Neural progenitor cell (in vitro differentiated cells): ENCODE data around the gene CEP63. TPM values are rescaled to one million over a fixed set of nuclear protein-coding genes. Genes with fewer than 3 reads are reported as not detected.

Source experiments
- DNase-seq: peaks from one replicate; pipeline ENCODE4 v3.0.0-alpha.2; 2016; ENCODE audit warnings: low spot score
- H2AFZ ChIP-seq: fragments of 200-600 bp; sonication (generic); replicated peaks from 2 replicates; pipeline ENCODE4 v1.6.1; 2016; ENCODE audit warnings: antibody characterized with exemption
- H3F3A ChIP-seq: fragments of 200-600 bp; sonication (generic); 2 replicates; pipeline ENCODE4 v1.6.1; 2016; ENCODE audit warnings: antibody characterized with exemption, low read depth
- H3K27ac ChIP-seq: fragments of 200-600 bp; sonication (generic); 2 replicates; pipeline ENCODE4 v1.5.1; 2016; ENCODE audit warnings: mild to moderate bottlenecking
- H3K27me3 ChIP-seq: fragments of 200-600 bp; sonication (generic); 2 replicates; pipeline ENCODE4 v1.6.1; 2016; ENCODE audit warnings: mild to moderate bottlenecking, moderate library complexity
- H3K36me3 ChIP-seq: fragments of 200-600 bp; sonication (generic); 2 replicates; pipeline ENCODE4 v1.5.1; 2016
- H3K4me1 ChIP-seq: fragments of 200-600 bp; sonication (generic); 2 replicates; pipeline ENCODE4 v1.6.1; 2016; ENCODE audit warnings: mixed run types
- H3K4me2 ChIP-seq: fragments of 200-600 bp; sonication (generic); 2 replicates; pipeline ENCODE4 v1.6.1; 2016
- H3K4me3 ChIP-seq: fragments of 200-600 bp; sonication (generic); 2 replicates; pipeline ENCODE4 v1.5.1; 2016
- H3K79me2 ChIP-seq: fragments of 200-600 bp; sonication (generic); 2 replicates; pipeline ENCODE4 v1.6.1; 2016; ENCODE audit warnings: low read depth
- H3K9ac ChIP-seq: fragments of 200-600 bp; sonication (generic); 2 replicates; pipeline ENCODE4 v1.6.1; 2016
- H3K9me3 ChIP-seq: fragments of 200-600 bp; sonication (generic); 2 replicates; pipeline ENCODE4 v1.5.1; 2016; ENCODE audit warnings: low read depth
- H4K20me1 ChIP-seq: fragments of 200-600 bp; sonication (generic); 2 replicates; pipeline ENCODE4 v1.6.1; 2016; ENCODE audit warnings: low read depth
- H3K27ac Mint-ChIP-seq: 3 replicates; pipeline ENCODE4 v1.8.0; 2021; ENCODE audit warnings: mixed read lengths
- H3K27me3 Mint-ChIP-seq: 2 replicates; pipeline ENCODE4 v1.8.0; 2022; ENCODE audit warnings: low read depth, mild to moderate bottlenecking, inconsistent platforms, moderate library complexity, mixed read lengths; ENCODE audit not compliant: insufficient read depth
- H3K36me3 Mint-ChIP-seq: 3 replicates; pipeline ENCODE4 v1.8.0; 2021; ENCODE audit warnings: mixed read lengths
- H3K4me1 Mint-ChIP-seq: 3 replicates; pipeline ENCODE4 v1.8.0; 2021; ENCODE audit warnings: mixed read lengths
- H3K4me3 Mint-ChIP-seq: 3 replicates; pipeline ENCODE4 v1.8.0; 2021; ENCODE audit warnings: mild to moderate bottlenecking, moderate library complexity, mixed read lengths
- H3K9me3 Mint-ChIP-seq: 3 replicates; pipeline ENCODE4 v1.8.0; 2020; ENCODE audit warnings: mixed read lengths
- CTCF ChIP-seq: fragments of 200-600 bp; sonication (generic); IDR thresholded peaks from 2 replicates; pipeline ENCODE4 v1.5.1; 2017; ENCODE audit warnings: antibody characterized with exemption, mild to moderate bottlenecking
- EZH2 ChIP-seq: fragments of 200-600 bp; sonication (generic); IDR thresholded peaks from 2 replicates; pipeline ENCODE4 v1.6.1; 2017; ENCODE audit warnings: antibody characterized with exemption, mild to moderate bottlenecking, moderate library complexity
- EZH2phosphoT487 ChIP-seq: fragments of 200-600 bp; sonication (generic); IDR thresholded peaks from 2 replicates; pipeline ENCODE4 v1.6.1; 2017; ENCODE audit warnings: antibody characterized with exemption
- total RNA-seq: library from RNA; depleted of rRNA; stranded (reverse); fragments of >200 nt; gene quantifications from 2 replicates; pipeline ENCODE4 v1.2.3, GENCODE V29; 2015; ENCODE audit warnings: low replicate concordance

CEP63 gene
- total RNA-seq, 1 donor from 2014 or later: 36.2 TPM

GRCh38 chr3:134619884-134620445 lies 134.1 kb downstream of the CEP63 start:
- Mint-ChIP-seq H3K4me3 (no peak overlapping the region), H3K9me3 (no peaks in the 10 kb centered on the region)
- H3K36me3 ChIP-seq: no peaks in the 10 kb centered on the region

GRCh38 chr3:134620476-134621115 lies 134.7 kb downstream of the CEP63 start:
- H3K27me3 ChIP-seq: no peaks in the 10 kb centered on the region
- H3K36me3 ChIP-seq: no peaks in the 10 kb centered on the region
- no peak overlapping the region for H3K9ac ChIP-seq
- no peak overlapping the region for H2AFZ ChIP-seq
- no peak overlapping the region for H3K4me3 ChIP-seq
- H3K27ac ChIP-seq: no peak overlapping the region
- Mint-ChIP-seq H3K27me3 (peaks cover 5% of the 10 kb centered on the region), H3K4me1 (peaks cover 8% of the 10 kb centered on the region), H3K36me3 (no peaks in the 10 kb centered on the region), H3K4me3 (no peak overlapping the region), H3K27ac (no peak overlapping the region), H3K9me3 (no peaks in the 10 kb centered on the region)
- H3K79me2 ChIP-seq: no peaks in the 10 kb centered on the region
- no peak overlapping the region for H3K4me2 ChIP-seq
- TF ChIP-seq EZH2: no peak
- no peak for TF ChIP-seq CTCF
- no peak for TF ChIP-seq EZH2phosphoT487
- H4K20me1 ChIP-seq: no peaks in the 10 kb centered on the region
- no peaks in the 10 kb centered on the region for H3F3A ChIP-seq
- no peak for DNase-seq
- H3K4me1 ChIP-seq: peaks cover 20% of the 10 kb centered on the region
- no peaks in the 10 kb centered on the region for H3K9me3 ChIP-seq

More at GRCh38 chr3:134619884-134620445, 134.1 kb downstream of the CEP63 start:
- Histone ChIP-seq H4K20me1 (no peaks in the 10 kb centered on the region), H3F3A (no peaks in the 10 kb centered on the region), H3K79me2 (no peaks in the 10 kb centered on the region), H3K4me3 (no peak overlapping the region), H3K27me3 (no peaks in the 10 kb centered on the region), H2AFZ (no peak overlapping the region), H3K4me1 (peaks cover 20% of the 10 kb centered on the region), H3K9me3 (no peaks in the 10 kb centered on the region), H3K4me2 (no peak overlapping the region), H3K27ac (no peak overlapping the region), H3K9ac (no peak overlapping the region)
- no peak overlapping the region for H3K27ac Mint-ChIP-seq
- no peak for DNase-seq
- no peaks in the 10 kb centered on the region for H3K36me3 Mint-ChIP-seq
- no peak for TF ChIP-seq EZH2
- peaks cover 5% of the 10 kb centered on the region for H3K27me3 Mint-ChIP-seq
- peaks cover 8% of the 10 kb centered on the region for H3K4me1 Mint-ChIP-seq

GRCh38 chr3:134621854-134622253 lies 136.0 kb downstream of the CEP63 start:
- H3K27me3 Mint-ChIP-seq: peaks cover 5% of the 10 kb centered on the region
- Histone ChIP-seq H3K27ac (no peak overlapping the region), H3K27me3 (no peaks in the 10 kb centered on the region), H3K4me3 (no peak overlapping the region), H3K4me2 (no peak overlapping the region), H3K79me2 (no peaks in the 10 kb centered on the region), H3F3A (no peaks in the 10 kb centered on the region), H3K36me3 (no peaks in the 10 kb centered on the region), H3K4me1 (peaks cover 20% of the 10 kb centered on the region), H3K9me3 (no peaks in the 10 kb centered on the region), H2AFZ (no peak overlapping the region), H3K9ac (no peak overlapping the region), H4K20me1 (no peaks in the 10 kb centered on the region)
- no peaks in the 10 kb centered on the region for H3K36me3 Mint-ChIP-seq
- H3K9me3 Mint-ChIP-seq: no peaks in the 10 kb centered on the region
- H3K4me1 Mint-ChIP-seq: peaks cover 8% of the 10 kb centered on the region
- H3K27ac Mint-ChIP-seq: no peak overlapping the region
- H3K4me3 Mint-ChIP-seq: no peak overlapping the region
- TF ChIP-seq CTCF: no peak
- TF ChIP-seq EZH2: no peak
- no peak for TF ChIP-seq EZH2phosphoT487
- no peak for DNase-seq

- no peak overlapping the region for H3K4me2 ChIP-seq
- Mint-ChIP-seq H3K4me3 (no peak overlapping the region), H3K27me3 (peaks cover 5% of the 10 kb centered on the region), H3K27ac (peak overlapping the region; percentile 46), H3K36me3 (no peaks in the 10 kb centered on the region), H3K9me3 (no peaks in the 10 kb centered on the region), H3K4me1 (peaks cover 8% of the 10 kb centered on the region)
- H3K9me3 ChIP-seq: no peaks in the 10 kb centered on the region
- no peak for TF ChIP-seq CTCF
- TF ChIP-seq EZH2: no peak
- TF ChIP-seq EZH2phosphoT487: no peak
- H3K79me2 ChIP-seq: no peaks in the 10 kb centered on the region
- no peak overlapping the region for H3K9ac ChIP-seq
- H3K27me3 ChIP-seq: no peaks in the 10 kb centered on the region
- DNase-seq: no peak
- H3K4me3 ChIP-seq: no peak overlapping the region
- H4K20me1 ChIP-seq: no peaks in the 10 kb centered on the region
- no peak overlapping the region for H2AFZ ChIP-seq
- H3K36me3 ChIP-seq: no peaks in the 10 kb centered on the region
- peaks cover 20% of the 10 kb centered on the region for H3K4me1 ChIP-seq
- H3F3A ChIP-seq: no peaks in the 10 kb centered on the region
- no peak overlapping the region for H3K27ac ChIP-seq
Observed at GRCh38 chr3:134622806-134623365, 137.0 kb downstream of the CEP63 start.
